ENCODE results near the gene ESM1.

The ESM1 gene

GRCh38 chr5:54988218-54988617 is 2.8 kb upstream of the ESM1 start:
- in situ Hi-C loops (cut with HindIII; ENCODE audit: low sequenced_read_pairs) = no loop called here

- in situ Hi-C loops (cut with HindIII; ENCODE audit: low sequenced_read_pairs) = no loop called here
These were observed 869 bp upstream of the ESM1 start for GRCh38 chr5:54986269-54986654.

GRCh38 chr5:54981928-54982327 is 3.5 kb downstream of the ESM1 start:
- in situ Hi-C loops (cut with HindIII; ENCODE audit: low sequenced_read_pairs) = no loop called here

GRCh38 chr5:54975701-54976100 is 9.7 kb downstream of the ESM1 start:
- in situ Hi-C loops (cut with HindIII; ENCODE audit: low sequenced_read_pairs) = no loop called here

GRCh38 chr5:54969856-54970828 is 15.3 kb downstream of the ESM1 start:
- in situ Hi-C loops (cut with HindIII; ENCODE audit: low sequenced_read_pairs) = loop anchor here (5.0 kb wide), 1 partner anchor 63 kb away; no protein-coding TSS in a partner anchor

GRCh38 chr5:54969242-54969641 is 16.2 kb downstream of the ESM1 start:
- in situ Hi-C loops (cut with HindIII; ENCODE audit: low sequenced_read_pairs) = loop anchor here (5.0 kb wide), 1 partner anchor 62 kb away; no protein-coding TSS in a partner anchor

GRCh38 chr5:54965806-54966205 is 19.6 kb downstream of the ESM1 start:
- in situ Hi-C loops (cut with HindIII; ENCODE audit: low sequenced_read_pairs) = loop anchor here (5.0 kb wide), 1 partner anchor 59 kb away; no protein-coding TSS in a partner anchor

- in situ Hi-C loops (cut with HindIII; ENCODE audit: low sequenced_read_pairs) = no loop called here
These were observed 21.0 kb downstream of the ESM1 start for GRCh38 chr5:54964405-54964804.

GRCh38 chr5:54959673-54960418 is 25.5 kb downstream of the ESM1 start:
- in situ Hi-C loops (cut with HindIII; ENCODE audit: low sequenced_read_pairs) = no loop called here

GRCh38 chr5:54956922-54957321 is 28.5 kb downstream of the ESM1 start:
- in situ Hi-C loops (cut with HindIII; ENCODE audit: low sequenced_read_pairs) = no loop called here

GRCh38 chr5:54947187-54947586 is 38.2 kb downstream of the ESM1 start:
- in situ Hi-C loops (cut with HindIII; ENCODE audit: low sequenced_read_pairs) = no loop called here

- in situ Hi-C loops (cut with HindIII; ENCODE audit: low sequenced_read_pairs) = no loop called here
These were observed 39.0 kb downstream of the ESM1 start for GRCh38 chr5:54946306-54946819.

GRCh38 chr5:54944364-54944763 is 41.0 kb downstream of the ESM1 start:
- in situ Hi-C loops (cut with HindIII; ENCODE audit: low sequenced_read_pairs) = no loop called here

- in situ Hi-C loops (cut with HindIII; ENCODE audit: low sequenced_read_pairs) = no loop called here
These were observed 43.2 kb downstream of the ESM1 start for GRCh38 chr5:54942064-54942778.

- in situ Hi-C loops (cut with HindIII; ENCODE audit: low sequenced_read_pairs) = no loop called here
These were observed 49.2 kb downstream of the ESM1 start for GRCh38 chr5:54936201-54936600.

GRCh38 chr5:54932789-54933188 is 52.6 kb downstream of the ESM1 start:
- in situ Hi-C loops (cut with HindIII; ENCODE audit: low sequenced_read_pairs) = no loop called here

GRCh38 chr5:54930736-54931135 is 54.7 kb downstream of the ESM1 start:
- in situ Hi-C loops (cut with HindIII; ENCODE audit: low sequenced_read_pairs) = no loop called here
